Measurements from ENCODE around the gene HES1.
"Not testable (repeated sequence)": the region's sequence is repeated elsewhere in the genome, so short reads cannot be mapped to it uniquely, and the experiment has no call there.

HES1 gene, protein sequence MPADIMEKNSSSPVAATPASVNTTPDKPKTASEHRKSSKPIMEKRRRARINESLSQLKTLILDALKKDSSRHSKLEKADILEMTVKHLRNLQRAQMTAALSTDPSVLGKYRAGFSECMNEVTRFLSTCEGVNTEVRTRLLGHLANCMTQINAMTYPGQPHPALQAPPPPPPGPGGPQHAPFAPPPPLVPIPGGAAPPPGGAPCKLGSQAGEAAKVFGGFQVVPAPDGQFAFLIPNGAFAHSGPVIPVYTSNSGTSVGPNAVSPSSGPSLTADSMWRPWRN

DNA sequence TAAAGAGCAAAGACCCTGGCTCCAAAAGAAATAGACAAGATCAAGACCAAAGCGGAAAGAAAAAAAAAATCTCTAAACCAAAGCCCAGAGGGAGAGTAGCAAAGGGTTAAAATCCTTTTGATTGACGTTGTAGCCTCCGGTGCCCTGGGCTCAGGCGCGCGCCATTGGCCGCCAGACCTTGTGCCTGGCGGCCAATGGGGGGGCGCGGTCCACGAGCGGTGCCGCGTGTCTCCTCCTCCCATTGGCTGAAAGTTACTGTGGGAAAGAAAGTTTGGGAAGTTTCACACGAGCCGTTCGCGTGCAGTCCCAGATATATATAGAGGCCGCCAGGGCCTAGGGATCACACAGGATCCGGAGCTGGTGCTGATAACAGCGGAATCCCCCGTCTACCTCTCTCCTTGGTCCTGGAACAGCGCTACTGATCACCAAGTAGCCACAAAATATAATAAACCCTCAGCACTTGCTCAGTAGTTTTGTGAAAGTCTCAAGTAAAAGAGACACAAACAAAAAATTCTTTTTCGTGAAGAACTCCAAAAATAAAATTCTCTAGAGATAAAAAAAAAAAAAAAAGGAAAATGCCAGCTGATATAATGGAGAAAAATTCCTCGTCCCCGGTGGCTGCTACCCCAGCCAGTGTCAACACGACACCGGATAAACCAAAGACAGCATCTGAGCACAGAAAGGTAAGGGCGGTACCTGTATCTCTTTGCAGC, at the start of gene HES1:
Gene HES1 (plus strand): TSS at position 343 of the 713 bp plus-strand sequence. CDS start 233 bp downstream, at position 576.
- peak; percentile 64 for DNase-seq

DNA sequence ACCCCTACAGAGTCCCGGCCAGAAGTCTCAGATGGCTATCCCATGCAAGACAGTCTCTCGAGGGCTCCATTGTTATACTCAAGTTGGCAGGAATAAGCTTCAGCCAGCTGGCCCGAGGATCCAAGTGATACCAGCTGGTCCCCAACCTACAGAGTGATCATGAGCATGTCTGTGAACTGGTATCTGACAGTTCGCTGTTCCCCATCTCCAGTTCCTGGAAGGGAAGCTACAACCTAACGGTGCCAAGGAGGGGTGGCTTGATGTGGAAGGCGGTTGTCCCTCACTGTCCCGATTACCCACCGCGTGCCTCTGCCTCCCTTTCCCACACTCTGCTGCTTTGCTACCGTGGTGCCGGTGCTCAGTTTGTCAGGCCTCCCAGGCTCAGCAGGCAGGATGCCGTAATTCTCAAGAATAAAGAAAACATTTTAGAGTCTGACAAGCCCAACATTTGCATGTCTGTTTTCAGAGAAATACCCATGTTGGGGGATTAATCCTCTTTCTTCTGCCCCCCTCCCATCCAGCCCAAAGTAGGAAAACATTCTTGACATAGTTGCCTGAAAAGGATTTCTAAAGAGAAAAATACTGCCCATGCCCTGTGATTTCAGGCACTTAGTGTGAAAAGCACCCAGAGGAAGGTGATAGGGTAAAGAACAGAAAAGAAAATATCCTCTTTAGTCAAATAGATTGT, 49.4 kb upstream of the HES1 start:
- DNase-seq, result no peak

DNA sequence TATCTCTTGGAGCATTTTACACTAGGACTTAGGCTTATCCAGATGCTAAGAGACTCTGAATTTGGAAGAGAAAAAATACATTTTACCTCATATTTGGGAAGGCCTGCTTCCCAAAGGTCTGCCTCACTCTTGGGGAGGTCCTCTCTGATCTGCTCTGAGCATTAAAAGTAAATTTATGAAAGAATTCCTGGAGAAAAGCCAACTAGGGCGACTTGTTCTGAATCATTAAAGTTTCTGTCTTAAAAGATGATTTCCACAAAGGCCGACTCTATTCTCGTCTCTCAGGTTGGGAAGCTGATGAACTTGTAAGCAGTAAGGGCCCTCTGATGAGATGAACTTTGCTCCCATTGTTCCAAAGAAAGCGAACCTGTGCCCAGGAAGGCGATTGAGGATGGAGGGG, 48.7 kb upstream of the HES1 start:
- no peak for DNase-seq

DNA sequence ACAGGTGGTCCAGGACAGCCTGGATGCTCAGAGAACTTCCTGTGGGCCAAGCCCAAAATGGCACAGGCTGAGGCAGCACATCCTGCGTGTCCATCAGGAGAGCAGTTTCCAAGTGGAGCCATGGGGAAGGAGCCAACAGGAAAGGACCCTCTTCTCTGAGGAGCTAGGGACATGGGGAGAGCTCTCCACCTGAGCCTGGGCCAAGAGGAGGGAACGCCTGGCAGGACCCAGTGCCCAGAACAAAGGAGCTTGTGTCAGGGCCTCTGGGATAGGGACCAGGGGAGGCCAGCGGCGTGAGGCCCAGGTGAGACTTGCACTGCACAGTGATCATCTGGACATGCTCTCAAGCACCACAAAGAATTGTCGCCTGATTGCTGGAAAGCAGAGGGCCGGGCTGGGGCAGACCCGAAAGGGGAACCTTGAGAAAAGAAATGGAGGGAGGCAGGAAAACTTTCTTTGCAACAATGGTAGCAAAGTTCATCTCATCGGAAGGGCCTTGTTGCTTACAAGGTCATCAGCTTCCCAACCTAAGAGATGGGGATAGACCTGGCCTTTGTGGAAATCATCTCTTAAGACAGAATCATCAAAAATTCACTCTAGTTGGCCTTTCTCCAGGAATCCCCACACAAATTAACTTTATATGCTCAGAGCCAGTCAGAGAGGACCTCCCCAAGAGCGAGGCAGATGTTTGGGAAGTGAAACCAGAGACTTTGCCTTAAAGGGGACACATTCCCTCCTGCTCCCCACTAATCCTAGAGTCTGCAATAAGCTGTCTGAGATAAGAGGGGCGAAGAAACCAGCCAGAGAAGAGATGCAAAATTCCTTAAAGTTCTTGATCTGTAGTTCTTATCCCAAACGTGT, 47.7 kb upstream of the HES1 start:
- DNase-seq, result no peak

DNA sequence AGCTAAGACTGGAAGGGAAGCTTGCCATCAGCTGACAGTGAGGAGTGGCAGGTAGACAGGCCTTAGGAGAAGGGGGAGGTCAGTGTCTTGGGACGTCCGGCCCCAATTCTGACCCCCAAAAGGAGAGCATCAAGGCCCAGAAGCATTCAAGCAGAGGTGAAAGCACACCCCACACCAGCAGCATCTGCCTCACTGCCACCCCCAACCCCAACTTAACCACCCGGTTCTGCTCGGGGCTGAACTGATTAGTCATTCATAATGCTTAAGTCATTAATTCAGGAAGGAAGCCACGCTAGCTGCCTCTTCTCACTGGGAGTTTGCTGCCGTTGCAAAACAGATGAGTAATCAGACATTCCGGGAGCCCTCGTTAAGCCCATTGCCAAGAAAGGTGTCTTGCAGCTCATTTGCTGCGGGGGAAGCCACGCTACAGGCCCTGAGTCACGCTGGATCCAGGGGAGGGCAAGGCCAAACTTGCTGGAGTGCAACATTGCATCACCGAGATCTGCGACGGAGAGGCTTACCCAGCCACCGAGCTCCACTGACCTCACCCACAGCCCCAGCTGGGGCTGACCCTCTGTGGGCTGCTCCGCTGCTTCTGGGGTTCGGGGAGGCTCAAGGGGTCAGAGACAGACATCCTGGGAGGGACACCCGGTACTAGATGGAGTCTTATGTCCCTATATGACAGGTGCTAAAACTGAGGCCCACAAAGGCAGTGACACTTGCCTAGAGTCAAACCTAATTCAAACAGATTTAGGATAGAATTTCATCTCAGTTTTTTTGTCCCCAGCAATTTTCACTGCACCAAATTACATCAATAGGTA, 46.4 kb upstream of the HES1 start:
- DNase-seq, result no peak

DNA sequence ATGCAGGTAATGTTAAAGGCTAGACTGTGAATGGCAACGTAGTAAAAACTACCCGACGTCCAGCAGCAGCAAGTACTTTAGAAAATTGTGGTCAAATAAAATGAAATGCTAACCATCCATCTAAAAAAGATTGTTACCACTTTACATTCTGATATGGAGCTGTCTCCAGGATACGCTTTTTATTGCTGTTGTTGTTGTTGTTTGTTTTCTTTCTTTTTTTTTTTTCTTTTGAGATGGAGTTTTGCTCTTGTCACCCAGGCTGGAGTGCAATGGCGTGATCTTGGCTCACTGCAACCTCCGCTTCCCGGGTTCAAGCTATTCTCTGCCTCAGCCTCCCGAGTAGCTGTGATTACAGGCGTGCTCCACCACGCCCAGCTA, 45.8 kb upstream of the HES1 start:
- DNase-seq, result not testable (repeated sequence)

DNA sequence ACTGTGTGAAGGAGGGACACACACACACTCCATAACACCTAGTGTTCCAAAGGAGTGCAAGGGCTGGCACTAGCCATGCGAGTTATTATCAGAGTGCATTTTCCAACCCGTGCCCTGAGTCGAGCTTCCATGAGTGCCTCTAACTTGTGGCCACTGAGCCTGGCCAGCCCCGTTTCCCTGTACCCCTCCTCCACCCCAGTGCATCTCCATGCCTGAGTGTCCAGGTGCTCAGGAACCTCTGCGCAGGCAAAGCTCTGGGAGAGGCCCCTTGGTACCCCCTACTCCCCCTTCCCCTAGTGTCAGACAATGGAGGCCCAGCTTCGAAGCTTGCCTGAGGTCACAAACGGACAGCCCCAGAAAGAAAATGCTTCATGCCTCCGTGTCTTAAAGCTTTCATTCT, 45.2 kb upstream of the HES1 start:
- no peak for DNase-seq

DNA sequence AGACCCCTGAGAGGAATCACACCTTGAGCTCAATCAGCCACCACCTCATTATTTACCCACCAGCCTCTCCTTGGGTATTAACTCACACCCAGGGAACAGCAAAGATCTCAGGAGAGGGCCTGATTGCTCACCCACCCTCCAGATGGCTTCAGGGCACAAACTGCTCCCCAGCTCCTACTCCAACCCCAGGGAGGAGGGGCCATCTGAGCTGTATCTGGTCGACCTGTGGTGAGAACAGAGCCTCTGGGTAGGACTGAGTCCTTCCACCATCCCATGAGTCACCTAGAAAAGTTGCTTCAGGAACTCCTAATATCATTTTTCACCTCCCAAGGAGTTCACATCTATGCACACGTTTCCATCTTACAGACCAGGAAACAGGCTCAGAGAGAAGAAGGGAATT, 44.8 kb upstream of the HES1 start:
- no peak for DNase-seq

DNA sequence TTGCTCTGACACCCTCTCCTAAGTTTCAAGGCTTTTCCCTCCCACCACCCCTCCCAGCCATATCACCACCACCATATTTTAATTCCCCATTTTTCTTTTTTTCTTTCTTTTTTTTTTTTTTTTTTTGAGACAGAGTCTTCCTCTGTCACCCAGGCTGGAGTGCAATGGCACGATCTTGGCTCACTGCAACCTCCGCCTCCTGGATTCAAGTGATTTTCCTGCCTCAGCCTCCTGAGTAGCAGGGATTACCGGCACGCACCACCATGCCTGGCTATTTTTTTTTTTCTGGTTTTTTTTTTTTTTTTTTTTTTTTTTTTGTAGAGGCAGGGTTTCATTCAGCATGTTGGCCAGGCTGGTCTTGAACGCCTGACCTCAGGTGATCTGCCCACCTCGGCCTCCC, 44.1 kb upstream of the HES1 start:
- not testable (repeated sequence) for DNase-seq

DNA sequence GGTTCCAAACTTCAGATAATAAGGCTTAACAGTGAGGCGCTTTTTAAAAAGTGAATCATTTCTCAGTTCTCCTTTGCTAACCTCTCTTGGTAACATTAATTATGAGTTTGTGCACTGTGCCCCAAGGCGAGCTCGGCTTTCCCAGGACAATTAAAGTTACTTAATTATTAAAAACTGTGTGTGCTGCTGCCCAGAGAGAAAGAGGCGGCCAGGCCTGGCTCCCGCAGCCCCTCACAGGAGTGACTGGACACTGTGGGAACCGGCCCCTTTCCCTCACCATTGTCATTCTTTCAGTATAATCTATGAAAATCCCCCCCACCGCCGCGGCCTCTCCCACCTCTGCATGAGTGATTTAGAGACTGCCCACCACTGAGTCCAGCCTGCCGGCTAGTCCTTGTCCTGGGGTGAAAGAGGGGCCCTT, 43.1 kb upstream of the HES1 start:
- no peak for DNase-seq

DNA sequence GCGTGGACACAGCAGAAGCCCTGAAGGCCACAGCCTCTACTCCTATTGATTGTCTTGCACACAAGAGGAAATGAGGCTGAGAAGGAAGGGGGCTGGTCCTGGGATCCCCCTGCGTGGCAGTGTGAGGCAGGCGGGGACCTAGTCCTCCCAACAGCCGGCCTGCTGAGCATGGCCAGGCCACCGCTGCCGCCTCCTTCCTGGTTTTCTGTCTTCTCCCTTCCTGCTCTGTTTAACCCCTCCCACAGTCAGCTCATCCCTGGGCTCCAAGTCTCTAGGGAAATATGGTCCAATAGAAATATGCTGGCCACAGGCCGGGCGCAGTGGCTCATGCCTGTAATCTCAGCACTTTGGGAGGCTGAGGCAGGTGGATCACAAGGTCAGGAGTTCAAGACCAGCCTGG, 42.1 kb upstream of the HES1 start:
- no peak for DNase-seq

DNA sequence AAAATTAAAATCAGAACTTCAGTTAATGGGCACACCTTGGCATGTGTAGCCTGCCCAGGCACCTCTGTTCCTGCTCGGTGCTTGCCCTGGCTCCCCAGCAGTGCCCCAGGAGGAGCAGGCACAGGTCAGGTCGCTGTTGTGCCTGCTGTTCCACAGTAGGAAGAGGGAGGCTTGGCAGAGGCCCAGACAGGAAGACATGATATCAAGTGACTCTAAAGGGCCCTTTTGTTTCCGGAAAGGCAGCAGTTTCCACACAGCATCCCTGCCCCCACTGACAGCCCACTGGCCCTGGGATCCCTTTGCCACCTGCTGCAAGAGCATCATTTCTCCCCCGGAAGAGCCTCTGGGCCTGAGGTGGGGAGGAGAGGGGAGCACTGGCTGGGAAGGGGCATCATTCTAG, 40.5 kb upstream of the HES1 start:
- DNase-seq, result peak; percentile 40

DNA sequence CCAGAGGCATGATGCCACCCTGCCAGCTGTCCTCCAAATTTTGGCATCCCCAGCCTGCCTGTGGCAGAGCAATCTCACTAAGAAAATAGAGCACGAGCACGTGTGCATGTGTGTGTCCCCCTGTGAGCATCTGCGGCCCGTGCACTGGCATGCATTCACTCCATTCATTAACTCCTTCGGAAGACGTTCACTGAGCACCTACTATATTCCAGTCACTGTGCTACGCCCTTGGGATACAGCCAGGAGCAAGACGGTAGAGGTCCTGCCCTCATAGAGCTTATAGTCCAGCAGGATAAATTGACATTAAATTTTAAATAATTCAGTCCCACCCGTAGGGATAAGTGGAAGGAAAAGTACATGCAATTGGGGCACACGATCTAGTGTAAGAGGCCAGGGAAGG, 40.0 kb upstream of the HES1 start:
- DNase-seq, result no peak

DNA sequence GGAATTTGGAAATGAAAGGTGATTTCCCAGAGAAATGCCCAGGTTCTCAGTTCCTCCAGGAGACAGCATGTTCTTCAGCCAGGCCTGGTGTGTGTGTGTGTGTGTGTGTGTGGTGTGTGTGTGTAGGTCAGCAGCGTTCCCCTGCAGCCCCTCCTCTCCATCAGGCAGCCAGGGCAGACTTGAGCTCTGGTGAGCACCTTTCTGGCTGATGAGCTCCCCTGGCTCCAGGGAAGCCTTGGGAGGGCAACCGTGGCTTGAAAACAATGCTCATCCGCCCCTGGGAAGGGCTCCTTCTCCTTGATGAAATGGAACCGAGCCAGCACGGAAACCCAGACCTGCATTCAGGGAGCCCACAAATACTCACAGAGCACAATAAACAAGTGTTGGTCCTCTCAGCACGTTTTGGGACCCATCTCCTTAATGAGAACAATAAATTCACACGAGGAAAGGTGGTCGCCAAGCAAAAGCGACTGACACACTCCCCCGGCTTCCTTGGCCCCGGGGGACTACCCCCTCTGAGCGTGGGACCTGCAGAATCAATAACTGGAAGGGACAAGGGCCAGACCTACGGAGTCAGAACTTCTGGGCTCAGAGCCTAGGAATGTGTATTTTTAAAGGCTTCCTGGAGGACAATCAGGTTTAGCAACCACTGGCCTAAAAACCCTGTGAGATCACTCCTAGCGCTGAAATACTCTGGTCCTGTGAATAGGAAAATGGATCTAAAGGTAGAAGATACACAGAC, 38.6 kb upstream of the HES1 start:
- DNase-seq, result no peak

DNA sequence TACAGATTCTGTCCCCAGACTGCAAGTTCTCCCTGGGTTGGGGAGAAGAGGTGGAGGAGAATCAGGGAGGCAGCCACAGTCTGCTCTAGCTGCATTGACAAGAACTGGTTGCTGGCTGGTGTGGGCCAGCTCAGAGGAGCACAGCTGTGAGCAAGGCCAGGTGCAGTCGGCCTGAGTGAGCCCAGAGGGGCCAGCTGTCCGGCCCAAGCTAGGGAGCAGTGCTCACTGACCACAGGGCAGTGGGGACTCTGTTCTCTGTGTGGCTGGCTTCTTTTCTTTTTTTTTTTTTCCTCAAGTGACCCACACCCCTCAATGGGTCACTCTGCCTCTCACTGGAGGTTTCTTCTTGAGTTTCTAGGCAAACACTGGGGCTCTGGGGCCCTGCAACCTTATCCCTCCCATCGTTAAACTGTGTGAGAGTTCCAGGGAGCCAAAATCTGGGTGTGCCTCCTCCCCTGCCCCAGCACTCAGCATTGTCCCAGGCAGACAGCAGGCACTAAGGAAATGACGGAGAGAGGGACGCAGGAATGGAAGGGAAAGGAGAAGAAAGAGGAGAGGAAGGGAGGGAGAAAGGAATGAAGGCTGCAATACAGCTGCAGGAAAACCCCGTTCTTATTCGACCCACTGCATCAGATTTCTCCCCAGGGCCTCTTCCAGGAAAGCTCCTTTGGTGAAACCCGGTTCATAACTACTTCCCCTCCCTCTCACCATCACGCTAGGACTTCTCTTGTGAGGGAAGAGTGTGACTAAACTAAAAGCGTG, 37.7 kb upstream of the HES1 start:
- no peak for DNase-seq

DNA sequence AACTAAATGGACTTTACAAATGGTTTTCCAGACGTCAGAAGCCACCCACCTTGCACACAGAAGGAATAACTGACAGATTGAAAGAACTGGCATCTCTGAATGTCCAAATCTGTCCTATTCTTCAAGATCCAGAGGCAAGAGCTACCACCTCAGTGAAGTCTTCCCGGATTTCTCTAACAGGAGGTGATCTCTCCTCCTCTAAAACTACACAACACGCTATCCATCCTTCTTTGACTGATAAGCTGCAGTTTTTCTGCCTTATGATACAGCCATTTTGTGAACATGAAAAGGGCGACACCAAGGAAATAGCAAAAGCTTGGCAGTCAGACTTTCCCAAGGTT, 37.1 kb upstream of the HES1 start:
- DNase-seq, result no peak

DNA sequence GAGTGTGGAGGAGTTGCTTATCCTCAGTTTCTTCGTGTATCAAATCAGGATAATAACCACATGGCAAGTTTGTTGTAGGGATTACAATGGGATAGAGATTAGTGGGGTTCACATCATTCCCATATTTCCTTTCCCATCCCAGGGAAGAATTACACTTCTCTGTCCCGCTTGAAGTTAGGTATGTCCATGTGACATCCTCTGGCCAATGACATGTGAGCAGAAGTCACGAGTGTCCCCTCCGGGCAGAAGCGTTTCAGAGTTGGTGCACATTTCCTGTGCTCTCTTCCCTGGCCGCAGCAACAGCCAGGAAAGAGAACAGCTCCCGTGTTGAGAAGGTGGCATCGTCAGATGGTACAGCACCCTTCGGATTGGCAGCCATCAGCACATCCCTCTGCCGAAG, 36.7 kb upstream of the HES1 start:
- DNase-seq, result no peak

DNA sequence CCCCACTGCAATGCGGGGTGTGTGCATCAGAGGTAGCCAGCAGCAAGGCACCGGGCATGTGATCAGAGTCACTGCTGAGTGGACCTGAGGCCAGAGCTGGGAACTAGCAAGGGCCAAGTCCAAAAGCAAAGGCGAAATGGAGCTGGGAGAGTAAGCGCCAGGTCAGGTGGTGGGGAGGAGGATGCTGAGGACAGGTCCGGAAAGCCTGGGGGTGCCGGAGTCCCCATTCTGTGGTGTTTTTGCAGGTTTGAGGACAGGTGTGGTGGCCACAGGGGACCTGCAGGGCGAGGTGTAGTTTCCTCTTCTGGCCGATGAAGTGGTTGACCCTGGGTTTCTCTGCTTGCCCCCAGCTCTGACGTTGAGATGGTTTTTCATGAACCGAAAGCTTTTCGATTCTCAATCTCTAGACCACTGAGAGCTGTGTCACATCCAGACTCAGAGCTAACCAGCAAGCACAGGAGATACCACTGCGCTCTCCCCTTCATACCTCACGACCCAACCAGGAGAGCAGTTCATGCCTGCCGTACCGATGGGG, 35.0 kb upstream of the HES1 start:
- no peak for DNase-seq

DNA sequence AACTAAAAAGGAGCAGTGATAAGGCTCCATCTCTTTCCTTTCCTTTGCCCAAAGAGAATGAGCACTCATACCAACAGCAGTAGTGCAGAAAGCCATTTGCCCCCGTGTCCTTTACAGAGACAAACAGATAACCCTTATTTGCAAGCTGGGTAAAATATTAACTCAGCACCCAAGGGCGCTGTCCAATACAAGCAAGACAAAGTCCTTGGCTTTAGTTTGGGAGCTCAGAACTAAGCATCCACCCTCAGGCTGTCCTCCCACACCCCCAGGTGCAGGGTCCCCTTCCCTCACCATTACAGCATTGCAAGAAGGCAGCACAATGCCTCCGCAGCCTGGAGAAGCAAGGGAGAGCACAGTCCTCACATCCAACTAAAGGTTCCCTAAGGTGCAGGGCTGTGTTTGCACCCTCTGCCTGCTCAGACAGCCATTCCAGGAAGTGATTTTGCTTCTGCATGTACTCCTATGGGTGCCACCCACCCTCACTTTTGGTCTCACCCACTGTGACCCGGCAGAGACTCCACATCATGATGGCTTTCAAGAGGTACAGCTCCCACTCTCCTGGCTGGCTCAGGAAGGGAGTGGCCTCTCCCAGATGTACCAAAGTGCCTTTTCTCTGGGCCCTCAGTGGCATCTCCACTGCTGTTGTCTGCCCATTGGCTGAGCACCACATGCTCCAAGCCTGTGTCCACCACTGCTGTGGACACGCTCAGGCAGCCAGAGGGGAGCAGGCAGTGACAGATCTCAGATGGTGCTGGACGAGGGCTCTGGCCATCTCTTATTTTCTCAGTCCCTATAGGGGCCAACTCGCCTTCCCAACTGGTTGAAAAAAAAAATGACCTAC, 34.1 kb upstream of the HES1 start:
- no peak for DNase-seq

DNA sequence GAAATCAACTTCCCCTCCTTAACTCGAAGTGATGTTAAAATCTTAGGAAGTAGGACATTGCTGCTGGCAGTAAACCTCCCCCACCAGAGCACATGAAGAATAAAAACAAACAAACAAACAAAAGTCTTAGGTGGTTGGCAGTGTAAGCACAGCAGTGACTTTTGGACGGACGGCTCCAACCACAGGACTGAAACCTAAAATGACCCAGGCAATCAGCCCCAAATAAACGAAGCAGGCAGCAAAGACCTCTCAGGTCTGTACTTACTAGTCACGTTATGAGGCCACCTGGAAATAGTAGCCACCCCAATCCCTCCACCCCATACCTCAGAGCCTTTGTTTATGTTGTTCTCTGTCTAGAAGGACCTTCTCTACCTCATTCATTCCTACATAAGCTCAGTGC, 33.5 kb upstream of the HES1 start:
- DNase-seq, result no peak

Data from NCI-H1436 treated with DMSO at 0.1 percent for 48 hours (cell line).